MM.1S (cell line): ENCODE data around the gene NFKB2.

Experiments
- DNase-seq: peaks from one replicate; pipeline ENCODE4 v3.0.0-alpha.2; 2015
- H2AFZ ChIP-seq: fragments of 300-600 bp; sonication (generic); 2 replicates; pipeline ENCODE4 v1.6.0; 2016; ENCODE audit warnings: antibody characterized with exemption, low read length
- H3F3A ChIP-seq: fragments of 300-600 bp; sonication (generic); 2 replicates; pipeline ENCODE4 v1.6.1; 2016; ENCODE audit warnings: mild to moderate bottlenecking, antibody characterized with exemption, low read length, moderate library complexity, mixed read lengths; ENCODE audit not compliant: insufficient read depth
- H3K27ac ChIP-seq: fragments of 300-600 bp; sonication (generic); 2 replicates; pipeline ENCODE4 v1.5.1; 2016; ENCODE audit warnings: mild to moderate bottlenecking, low read length
- H3K27me3 ChIP-seq: fragments of 300-600 bp; sonication (generic); replicated peaks from 2 replicates; pipeline ENCODE4 v1.6.0; 2016; ENCODE audit warnings: low read length; ENCODE audit not compliant: insufficient read depth
- H3K36me3 ChIP-seq: fragments of 300-600 bp; sonication (generic); replicated peaks from 2 replicates; pipeline ENCODE4 v1.6.1; 2016; ENCODE audit warnings: mild to moderate bottlenecking, low read length, mixed read lengths; ENCODE audit not compliant: insufficient read depth
- H3K4me1 ChIP-seq: fragments of 300-600 bp; sonication (generic); 2 replicates; pipeline ENCODE4 v1.6.1; 2016; ENCODE audit warnings: low read length, mixed read lengths
- H3K4me2 ChIP-seq: fragments of 300-600 bp; sonication (generic); 2 replicates; pipeline ENCODE4 v1.6.0; 2016; ENCODE audit warnings: low read depth, low read length
- H3K4me3 ChIP-seq: fragments of 300-600 bp; sonication (generic); 2 replicates; pipeline ENCODE4 v1.5.1; 2016; ENCODE audit warnings: low read length, mixed read lengths
- H3K79me2 ChIP-seq: fragments of 300-600 bp; sonication (generic); 2 replicates; pipeline ENCODE4 v1.6.1; 2016; ENCODE audit warnings: mixed run types, low read length, mixed read lengths
- H3K9ac ChIP-seq: fragments of 300-600 bp; sonication (generic); 2 replicates; pipeline ENCODE4 v1.6.1; 2016; ENCODE audit warnings: low read length, mixed read lengths
- H3K9me2 ChIP-seq: fragments of 300-600 bp; sonication (generic); replicated peaks from 2 replicates; pipeline ENCODE4 v1.6.1; 2016; ENCODE audit warnings: mild to moderate bottlenecking, low read length, mixed read lengths; ENCODE audit not compliant: insufficient read depth
- H3K9me3 ChIP-seq: fragments of 300-600 bp; sonication (generic); replicated peaks from 2 replicates; pipeline ENCODE4 v1.6.1; 2016; ENCODE audit warnings: mild to moderate bottlenecking, low read length, mixed read lengths; ENCODE audit not compliant: insufficient read depth
- H4K20me1 ChIP-seq: fragments of 300-600 bp; sonication (generic); 2 replicates; pipeline ENCODE4 v1.6.1; 2016; ENCODE audit warnings: mild to moderate bottlenecking, low read length, moderate library complexity, mixed read lengths; ENCODE audit not compliant: insufficient read depth
- EZH2 ChIP-seq: fragments of 300-600 bp; sonication (generic); optimal IDR thresholded peaks from 2 replicates; pipeline ENCODE3; 2017; ENCODE audit warnings: low read depth, mild to moderate bottlenecking, antibody characterized with exemption, low read length, mixed read lengths
- EZH2phosphoT487 ChIP-seq: fragments of 300-600 bp; sonication (generic); IDR thresholded peaks from 2 replicates; pipeline ENCODE4 v1.6.1; 2018; ENCODE audit warnings: antibody characterized with exemption, low read length
- TF ChIP-seq, protein P1 (sequence below): fragments of 300-600 bp; sonication (generic); IDR thresholded peaks from 2 replicates; pipeline ENCODE4 v1.5.1; 2016; ENCODE audit warnings: antibody characterized with exemption, low read length, mixed read lengths

Gene NFKB2

DNA sequence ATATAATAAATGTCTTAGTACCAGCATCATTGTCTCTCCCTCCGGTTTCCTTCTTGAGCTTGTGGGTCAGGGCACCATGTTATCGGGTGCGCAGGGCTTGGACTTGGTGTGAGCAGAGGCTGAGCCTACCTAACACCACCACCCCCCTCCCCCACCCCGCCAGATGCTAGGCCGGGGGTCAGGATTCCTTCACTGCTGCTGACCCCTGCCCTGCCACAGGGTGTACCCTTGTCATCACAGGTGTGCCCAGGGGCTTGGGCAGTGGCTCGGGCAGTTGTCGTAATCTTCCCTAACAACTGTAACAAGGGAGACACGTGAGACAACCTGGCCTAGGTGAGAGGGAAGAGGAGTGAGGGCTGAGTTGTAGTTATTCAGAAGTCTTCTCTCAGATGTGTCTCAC lies 12.6 kb upstream of the NFKB2 start:
- no peaks in the 10 kb centered on the region for H3K27me3 ChIP-seq
- no peak for TF ChIP-seq EZH2
- TF ChIP-seq, protein P1, sequence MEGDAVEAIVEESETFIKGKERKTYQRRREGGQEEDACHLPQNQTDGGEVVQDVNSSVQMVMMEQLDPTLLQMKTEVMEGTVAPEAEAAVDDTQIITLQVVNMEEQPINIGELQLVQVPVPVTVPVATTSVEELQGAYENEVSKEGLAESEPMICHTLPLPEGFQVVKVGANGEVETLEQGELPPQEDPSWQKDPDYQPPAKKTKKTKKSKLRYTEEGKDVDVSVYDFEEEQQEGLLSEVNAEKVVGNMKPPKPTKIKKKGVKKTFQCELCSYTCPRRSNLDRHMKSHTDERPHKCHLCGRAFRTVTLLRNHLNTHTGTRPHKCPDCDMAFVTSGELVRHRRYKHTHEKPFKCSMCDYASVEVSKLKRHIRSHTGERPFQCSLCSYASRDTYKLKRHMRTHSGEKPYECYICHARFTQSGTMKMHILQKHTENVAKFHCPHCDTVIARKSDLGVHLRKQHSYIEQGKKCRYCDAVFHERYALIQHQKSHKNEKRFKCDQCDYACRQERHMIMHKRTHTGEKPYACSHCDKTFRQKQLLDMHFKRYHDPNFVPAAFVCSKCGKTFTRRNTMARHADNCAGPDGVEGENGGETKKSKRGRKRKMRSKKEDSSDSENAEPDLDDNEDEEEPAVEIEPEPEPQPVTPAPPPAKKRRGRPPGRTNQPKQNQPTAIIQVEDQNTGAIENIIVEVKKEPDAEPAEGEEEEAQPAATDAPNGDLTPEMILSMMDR = no peak
- no peak for TF ChIP-seq EZH2phosphoT487
- no peaks in the 10 kb centered on the region for H3K9me2 ChIP-seq
- H3F3A ChIP-seq = no peaks in the 10 kb centered on the region
- no peak overlapping the region for H3K4me2 ChIP-seq
- no peak overlapping the region for H2AFZ ChIP-seq
- no peak for DNase-seq
- no peaks in the 10 kb centered on the region for H3K79me2 ChIP-seq
- no peaks in the 10 kb centered on the region for H3K4me1 ChIP-seq
- no peak overlapping the region for H3K9ac ChIP-seq
- no peaks in the 10 kb centered on the region for H3K9me3 ChIP-seq
- no peak overlapping the region for H3K27ac ChIP-seq
- no peak overlapping the region for H3K4me3 ChIP-seq
- no peaks in the 10 kb centered on the region for H4K20me1 ChIP-seq
- no peaks in the 10 kb centered on the region for H3K36me3 ChIP-seq

DNA sequence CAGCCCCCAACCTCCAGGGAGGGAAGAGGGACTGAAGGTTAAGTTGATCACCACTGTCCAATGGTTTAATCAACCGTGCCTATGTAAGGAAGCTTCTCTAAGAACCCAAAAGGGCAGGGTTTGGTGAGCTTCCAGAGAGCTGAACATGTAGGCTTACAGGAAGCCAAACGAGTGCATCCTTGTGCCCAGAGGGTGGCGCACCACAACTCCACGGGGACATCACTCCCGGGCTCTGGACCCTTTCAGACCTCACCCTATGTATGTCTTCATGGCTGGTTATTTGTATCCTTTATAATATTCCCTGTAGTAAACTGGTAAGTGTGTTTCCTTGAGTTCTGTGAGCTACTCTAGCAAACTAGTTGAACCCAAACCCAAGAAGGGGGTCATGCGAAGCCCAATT lies 11.5 kb upstream of the NFKB2 start:
- no peak overlapping the region for H3K4me3 ChIP-seq
- H3K27ac ChIP-seq = no peak overlapping the region
- no peak overlapping the region for H2AFZ ChIP-seq
- H4K20me1 ChIP-seq = no peaks in the 10 kb centered on the region
- H3K9me2 ChIP-seq = no peaks in the 10 kb centered on the region
- H3K4me2 ChIP-seq = no peak overlapping the region
- H3K4me1 ChIP-seq = no peaks in the 10 kb centered on the region
- no peaks in the 10 kb centered on the region for H3K79me2 ChIP-seq
- no peaks in the 10 kb centered on the region for H3K9me3 ChIP-seq
- H3F3A ChIP-seq = no peaks in the 10 kb centered on the region
- TF ChIP-seq, protein P1 = 0 out of 2 replicates have a peak, but pooled peaks have one; percentile 7
- TF ChIP-seq EZH2 (no peak), EZH2phosphoT487 (no peak)
- no peaks in the 10 kb centered on the region for H3K36me3 ChIP-seq
- no peak for DNase-seq
- no peaks in the 10 kb centered on the region for H3K27me3 ChIP-seq
- no peak overlapping the region for H3K9ac ChIP-seq

DNA sequence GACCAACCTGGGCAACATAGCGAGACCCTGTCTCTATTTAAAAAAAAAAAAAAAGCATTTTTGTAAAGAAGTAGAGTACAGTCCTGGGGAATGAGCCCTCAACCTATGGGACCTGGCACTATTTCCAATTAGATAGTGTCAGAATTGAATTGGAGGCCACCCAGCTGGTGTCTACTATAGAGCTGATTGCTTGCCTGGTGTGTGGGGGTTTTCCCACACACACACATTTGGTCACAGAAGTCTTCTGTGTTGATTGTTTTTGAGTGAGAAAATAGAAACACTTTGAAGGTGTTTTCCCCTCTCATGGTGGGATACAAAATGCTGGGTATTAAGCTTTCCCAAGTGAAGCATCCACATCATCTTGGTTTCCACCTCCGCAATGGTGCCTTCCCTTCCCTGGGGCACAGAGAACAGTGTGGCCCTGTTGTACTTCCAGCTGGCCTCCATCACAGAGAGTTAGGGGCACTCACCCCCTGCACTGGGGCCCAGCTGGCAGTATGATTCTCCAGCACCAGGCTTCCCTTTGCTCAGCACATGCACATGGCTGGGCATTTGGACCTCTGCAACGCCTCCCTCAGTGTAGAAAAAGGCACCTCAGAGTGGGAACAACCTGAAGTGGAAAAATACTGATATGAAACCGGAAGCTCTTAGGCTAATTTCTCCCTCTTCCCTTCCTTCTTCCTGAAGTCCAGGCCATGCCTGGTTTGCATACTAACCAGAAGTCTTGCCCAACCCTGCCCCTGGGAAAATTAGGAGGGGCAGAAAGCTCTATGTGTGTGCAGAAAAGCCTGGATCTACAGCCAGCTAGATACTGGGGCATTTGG lies 10.7 kb upstream of the NFKB2 start:
- Histone ChIP-seq H3K9me2 (no peaks in the 10 kb centered on the region), H3K36me3 (no peaks in the 10 kb centered on the region), H3K27ac (no peak overlapping the region), H3K27me3 (no peaks in the 10 kb centered on the region), H3K9me3 (no peaks in the 10 kb centered on the region), H4K20me1 (no peaks in the 10 kb centered on the region), H3K79me2 (no peaks in the 10 kb centered on the region), H3K4me2 (no peak overlapping the region), H3K9ac (no peak overlapping the region), H2AFZ (no peak overlapping the region), H3K4me3 (no peak overlapping the region), H3F3A (no peaks in the 10 kb centered on the region), H3K4me1 (no peaks in the 10 kb centered on the region)
- DNase-seq = no peak
- TF ChIP-seq EZH2 = no peak
- TF ChIP-seq, protein P1 = no peak
- no peak for TF ChIP-seq EZH2phosphoT487
